Measurements from ENCODE around the gene TULP4. TPM values are rescaled to one million over a fixed set of nuclear protein-coding genes. Genes with fewer than 3 reads are reported as not detected.
"Not testable (repeated sequence)": the region's sequence is repeated elsewhere in the genome, so short reads cannot be mapped to it uniquely, and the experiment has no call there.

Gene TULP4
- total RNA-seq, 1 donor from 2014 or later: 117 TPM

DNA sequence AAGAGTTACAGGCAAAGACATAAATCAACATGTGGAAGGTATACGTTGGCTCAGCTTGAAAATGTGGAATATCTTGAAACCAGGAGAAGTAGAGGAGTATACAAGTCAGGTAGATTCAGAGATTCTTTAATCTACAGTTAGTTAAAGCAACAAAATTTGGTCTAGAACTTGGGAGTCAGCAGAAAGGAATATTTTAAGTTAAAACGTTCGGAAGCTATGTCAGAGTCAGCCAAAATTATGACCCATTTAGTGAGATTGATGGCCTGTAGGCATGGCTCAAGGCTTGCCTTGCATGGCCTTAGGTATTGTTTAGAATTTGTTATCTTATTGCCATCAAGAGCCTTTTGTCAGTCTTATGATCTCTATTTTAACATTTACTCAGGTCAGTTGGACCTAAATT is 153.5 kb downstream of the TULP4 start:
- Mint-ChIP-seq H3K36me3 (ENCODE audit: low read depth, unreplicated experiment) (peaks cover 50% of the 10 kb centered on the region), H3K27ac (ENCODE audit: unreplicated experiment) (no peak overlapping the region), H3K27me3 (ENCODE audit: unreplicated experiment) (peaks cover 16% of the 10 kb centered on the region), H3K4me1 (ENCODE audit: unreplicated experiment) (peaks cover 5% of the 10 kb centered on the region), H3K4me3 (ENCODE audit: unreplicated experiment) (no peak overlapping the region), H3K9me3 (ENCODE audit: unreplicated experiment) (no peaks in the 10 kb centered on the region)
- TF ChIP-seq, protein P1, sequence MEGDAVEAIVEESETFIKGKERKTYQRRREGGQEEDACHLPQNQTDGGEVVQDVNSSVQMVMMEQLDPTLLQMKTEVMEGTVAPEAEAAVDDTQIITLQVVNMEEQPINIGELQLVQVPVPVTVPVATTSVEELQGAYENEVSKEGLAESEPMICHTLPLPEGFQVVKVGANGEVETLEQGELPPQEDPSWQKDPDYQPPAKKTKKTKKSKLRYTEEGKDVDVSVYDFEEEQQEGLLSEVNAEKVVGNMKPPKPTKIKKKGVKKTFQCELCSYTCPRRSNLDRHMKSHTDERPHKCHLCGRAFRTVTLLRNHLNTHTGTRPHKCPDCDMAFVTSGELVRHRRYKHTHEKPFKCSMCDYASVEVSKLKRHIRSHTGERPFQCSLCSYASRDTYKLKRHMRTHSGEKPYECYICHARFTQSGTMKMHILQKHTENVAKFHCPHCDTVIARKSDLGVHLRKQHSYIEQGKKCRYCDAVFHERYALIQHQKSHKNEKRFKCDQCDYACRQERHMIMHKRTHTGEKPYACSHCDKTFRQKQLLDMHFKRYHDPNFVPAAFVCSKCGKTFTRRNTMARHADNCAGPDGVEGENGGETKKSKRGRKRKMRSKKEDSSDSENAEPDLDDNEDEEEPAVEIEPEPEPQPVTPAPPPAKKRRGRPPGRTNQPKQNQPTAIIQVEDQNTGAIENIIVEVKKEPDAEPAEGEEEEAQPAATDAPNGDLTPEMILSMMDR (IDR thresholded peaks at IDR 0.05; ENCODE audit: unreplicated experiment): no peak
- DNase-seq (ENCODE audit: low spot score): no peak

DNA sequence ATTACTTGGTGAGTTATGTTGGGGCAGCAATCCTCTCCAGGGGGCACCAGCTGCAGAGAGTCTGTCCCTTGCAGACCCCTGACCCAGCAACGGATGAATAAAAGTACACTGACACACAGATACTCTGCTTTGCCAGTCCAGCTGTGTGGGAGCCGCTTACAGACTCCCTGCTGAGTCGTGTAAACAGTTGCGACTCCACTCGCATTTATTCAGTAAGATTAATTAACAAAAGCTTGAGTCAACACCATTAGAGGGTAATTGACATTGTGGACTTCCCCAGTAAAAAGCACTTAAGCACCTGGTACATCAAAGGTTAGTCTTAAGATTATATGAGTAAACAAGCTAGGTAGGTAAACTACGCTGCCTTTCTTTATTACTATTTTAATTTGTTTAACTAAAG is 155.7 kb downstream of the TULP4 start:
- H3K27me3 Mint-ChIP-seq (ENCODE audit: unreplicated experiment): peaks cover 16% of the 10 kb centered on the region
- peaks cover 18% of the 10 kb centered on the region for H3K4me1 Mint-ChIP-seq (ENCODE audit: unreplicated experiment)
- no peak overlapping the region for H3K4me3 Mint-ChIP-seq (ENCODE audit: unreplicated experiment)

DNA sequence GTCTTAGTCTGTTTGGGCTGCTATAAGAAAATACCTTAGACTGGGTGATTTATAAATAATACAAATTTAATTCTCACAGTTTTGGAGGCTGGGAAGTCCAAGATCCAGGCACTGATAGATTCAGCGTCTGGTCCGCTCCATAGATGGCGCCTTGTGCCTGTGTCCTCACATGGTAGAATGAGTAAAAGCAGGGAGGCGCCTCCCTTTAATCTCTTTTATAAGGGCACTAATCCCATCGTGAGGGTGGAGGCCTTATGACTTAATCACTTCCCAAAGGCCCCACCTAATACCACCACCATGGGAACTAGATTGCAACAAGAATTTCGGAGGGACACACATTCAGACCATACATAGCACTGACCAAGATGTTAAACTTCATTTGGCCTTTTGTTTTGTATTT is 156.4 kb downstream of the TULP4 start:
- Mint-ChIP-seq H3K4me3 (ENCODE audit: unreplicated experiment) (peak overlapping the region; percentile 68), H3K4me1 (ENCODE audit: unreplicated experiment) (peaks cover 18% of the 10 kb centered on the region), H3K27ac (ENCODE audit: unreplicated experiment) (no peak overlapping the region), H3K36me3 (ENCODE audit: low read depth, unreplicated experiment) (peaks cover 48% of the 10 kb centered on the region), H3K27me3 (ENCODE audit: unreplicated experiment) (peaks cover 16% of the 10 kb centered on the region), H3K9me3 (ENCODE audit: unreplicated experiment) (no peaks in the 10 kb centered on the region)
- no peak for DNase-seq (ENCODE audit: low spot score)
- TF ChIP-seq, protein P1 (IDR thresholded peaks at IDR 0.05; ENCODE audit: unreplicated experiment): no peak

More for the DNA sequence above, 155.7 kb downstream of the TULP4 start:
- H3K9me3 Mint-ChIP-seq (ENCODE audit: unreplicated experiment): no peaks in the 10 kb centered on the region
- DNase-seq (ENCODE audit: low spot score): no peak
- TF ChIP-seq, protein P1 (IDR thresholded peaks at IDR 0.05; ENCODE audit: unreplicated experiment): no peak
- no peak overlapping the region for H3K27ac Mint-ChIP-seq (ENCODE audit: unreplicated experiment)
- H3K36me3 Mint-ChIP-seq (ENCODE audit: low read depth, unreplicated experiment): peaks cover 52% of the 10 kb centered on the region

DNA sequence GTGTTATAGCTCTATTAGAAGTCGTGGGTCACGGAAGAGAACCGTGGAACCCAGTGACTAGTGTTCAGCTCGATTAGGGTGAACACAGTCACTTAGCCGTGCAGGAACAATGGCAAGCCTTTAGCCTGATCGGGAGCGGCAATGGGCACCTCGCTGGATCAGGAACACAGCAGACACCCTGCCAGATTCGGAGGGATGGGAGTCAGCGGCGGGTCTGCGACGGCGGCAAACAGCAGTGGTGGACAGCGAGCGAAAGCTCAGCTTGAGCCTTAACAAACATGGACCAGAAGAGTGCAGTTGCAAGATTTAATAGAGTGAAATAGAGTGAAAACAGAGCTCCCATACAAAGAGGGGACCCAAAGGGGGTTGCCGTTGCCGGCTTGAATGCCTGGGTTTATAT is 157.8 kb downstream of the TULP4 start:
- Mint-ChIP-seq H3K4me1 (ENCODE audit: unreplicated experiment) (peaks cover 18% of the 10 kb centered on the region), H3K27me3 (ENCODE audit: unreplicated experiment) (peaks cover 16% of the 10 kb centered on the region), H3K4me3 (ENCODE audit: unreplicated experiment) (peak overlapping the region; percentile 52), H3K36me3 (ENCODE audit: low read depth, unreplicated experiment) (peaks cover 43% of the 10 kb centered on the region)
- not testable (repeated sequence) for DNase-seq (ENCODE audit: low spot score); H3K9me3 Mint-ChIP-seq (ENCODE audit: unreplicated experiment); H3K27ac Mint-ChIP-seq (ENCODE audit: unreplicated experiment)

DNA sequence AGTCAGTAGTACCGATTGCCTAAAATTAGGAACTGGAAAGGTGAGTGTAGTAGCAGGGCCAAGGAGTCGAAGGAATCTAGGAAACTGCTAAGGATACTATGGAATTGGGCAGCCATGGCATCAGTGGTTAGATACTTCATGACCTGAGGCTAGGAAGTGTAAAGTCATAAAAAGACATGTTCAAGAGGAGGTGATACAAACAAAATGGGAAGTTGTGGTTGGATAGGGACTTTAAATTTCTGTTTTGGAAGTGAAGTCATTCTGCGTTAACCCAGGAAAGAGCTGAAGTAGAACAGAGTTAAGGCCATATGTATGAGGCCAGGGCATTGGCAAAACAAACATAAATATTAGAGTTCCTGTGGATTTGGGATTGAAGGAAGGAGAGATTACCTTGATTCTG is 159.1 kb downstream of the TULP4 start:
- peaks cover 13% of the 10 kb centered on the region for H3K27me3 Mint-ChIP-seq (ENCODE audit: unreplicated experiment)
- H3K4me1 Mint-ChIP-seq (ENCODE audit: unreplicated experiment): peaks cover 18% of the 10 kb centered on the region
- no peak for DNase-seq (ENCODE audit: low spot score)
- H3K9me3 Mint-ChIP-seq (ENCODE audit: unreplicated experiment): no peaks in the 10 kb centered on the region
- peaks cover 36% of the 10 kb centered on the region for H3K36me3 Mint-ChIP-seq (ENCODE audit: low read depth, unreplicated experiment)
- no peak overlapping the region for H3K27ac Mint-ChIP-seq (ENCODE audit: unreplicated experiment)
- TF ChIP-seq, protein P1 (IDR thresholded peaks at IDR 0.05; ENCODE audit: unreplicated experiment): no peak
- no peak overlapping the region for H3K4me3 Mint-ChIP-seq (ENCODE audit: unreplicated experiment)
